Osteocyte (in vitro differentiated cells): ENCODE measurements around the gene RNF217. TPM values are rescaled to one million over a fixed set of nuclear protein-coding genes. Genes with fewer than 3 reads are reported as not detected.

Experiments used
- DNase-seq: peaks from one replicate; pipeline ENCODE4 v3.0.0; 2021; ENCODE audit warnings: mixed read lengths; ENCODE audit not compliant: unreplicated experiment; ENCODE audit errors: extremely low spot score
- H3K27ac Mint-ChIP-seq: one replicate; pipeline ENCODE4 v1.8.0; 2021; ENCODE audit warnings: mild to moderate bottlenecking, mixed read lengths; ENCODE audit not compliant: unreplicated experiment
- H3K27me3 Mint-ChIP-seq: one replicate; pipeline ENCODE4 v1.8.0; 2021; ENCODE audit warnings: mixed read lengths; ENCODE audit not compliant: unreplicated experiment
- H3K36me3 Mint-ChIP-seq: one replicate; pipeline ENCODE4 v1.8.0; 2021; ENCODE audit warnings: mixed read lengths; ENCODE audit not compliant: unreplicated experiment
- H3K4me1 Mint-ChIP-seq: one replicate; pipeline ENCODE4 v1.8.0; 2021; ENCODE audit warnings: mixed read lengths; ENCODE audit not compliant: unreplicated experiment
- H3K4me3 Mint-ChIP-seq: one replicate; pipeline ENCODE4 v1.8.0; 2021; ENCODE audit warnings: mild to moderate bottlenecking, moderate library complexity, mixed read lengths; ENCODE audit not compliant: unreplicated experiment
- H3K9me3 Mint-ChIP-seq: one replicate; pipeline ENCODE4 v1.8.0; 2021; ENCODE audit warnings: mixed read lengths; ENCODE audit not compliant: unreplicated experiment
- CTCF ChIP-seq: fragments of 200-600 bp; sonication (generic); IDR thresholded peaks from 2 replicates; pipeline ENCODE4 v1.5.0; 2021; ENCODE audit warnings: antibody characterized with exemption, mild to moderate bottlenecking, moderate library complexity
- total RNA-seq: library from RNA; stranded (reverse); gene quantifications from 2 replicates; pipeline ENCODE4 v1.2.1, GENCODE V29; 2021

The RNF217 gene
- total RNA-seq, 1 donor from 2014 or later = 75.7 TPM

- H3K4me3 Mint-ChIP-seq = no peak overlapping the region
- H3K36me3 Mint-ChIP-seq = no peaks in the 10 kb centered on the region
- peaks cover 60% of the 10 kb centered on the region for H3K4me1 Mint-ChIP-seq
- DNase-seq = no peak
- peak overlapping the region; percentile 93 for H3K27ac Mint-ChIP-seq
- TF ChIP-seq CTCF = no peak
- H3K27me3 Mint-ChIP-seq = no peaks in the 10 kb centered on the region
- no peaks in the 10 kb centered on the region for H3K9me3 Mint-ChIP-seq
These were observed 139.4 kb downstream of the RNF217 start for GRCh38 chr6:125101631-125102030.

DNA sequence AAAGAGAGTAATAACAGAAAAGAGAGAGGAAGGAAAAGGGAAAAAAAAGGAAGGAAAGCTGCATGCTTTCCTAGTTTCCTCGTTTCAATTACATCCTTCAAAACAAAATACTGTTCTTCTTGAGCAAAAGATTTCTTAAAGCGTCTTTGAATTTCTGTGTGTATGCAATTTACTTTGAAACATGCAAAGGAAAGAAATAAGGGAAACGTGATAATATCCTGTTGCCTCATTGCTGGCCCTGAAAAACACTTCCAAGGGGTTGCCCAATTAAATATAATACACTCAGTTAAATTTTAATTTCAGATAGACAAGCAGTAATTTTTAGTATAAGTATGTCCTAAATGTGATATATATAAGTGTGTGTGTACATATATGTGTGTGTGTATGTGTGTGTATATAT, 140.2 kb downstream of the RNF217 start:
- Mint-ChIP-seq H3K27me3 (no peaks in the 10 kb centered on the region), H3K4me3 (no peak overlapping the region), H3K36me3 (no peaks in the 10 kb centered on the region), H3K9me3 (peaks cover 4% of the 10 kb centered on the region), H3K4me1 (peaks cover 60% of the 10 kb centered on the region), H3K27ac (peak overlapping the region; percentile 93)
- no peak for TF ChIP-seq CTCF
- DNase-seq = no peak

DNA sequence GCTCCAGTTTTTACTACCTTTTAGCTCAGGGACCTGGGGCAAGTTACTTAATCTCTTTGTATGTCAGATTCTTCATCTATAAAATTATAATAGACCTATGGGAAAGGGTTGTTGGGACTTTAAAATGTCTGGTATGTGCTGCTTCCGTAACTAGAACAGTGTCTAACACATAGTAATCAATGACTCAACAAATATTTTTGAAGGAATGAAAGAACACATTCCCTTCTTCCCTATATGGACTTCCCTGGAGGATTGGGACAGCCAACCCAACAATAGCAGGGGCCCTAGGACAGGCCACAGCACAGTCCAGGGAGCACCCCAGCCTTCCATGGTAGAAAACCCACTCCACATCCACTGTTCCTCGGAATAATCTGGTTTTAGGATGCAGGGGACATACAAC, 140.7 kb downstream of the RNF217 start:
- Mint-ChIP-seq H3K9me3 (peaks cover 7% of the 10 kb centered on the region), H3K4me3 (peak overlapping the region; percentile 33), H3K4me1 (peaks cover 60% of the 10 kb centered on the region), H3K27me3 (no peaks in the 10 kb centered on the region), H3K36me3 (no peaks in the 10 kb centered on the region), H3K27ac (peak overlapping the region; percentile 93)
- DNase-seq = no peak
- no peak for TF ChIP-seq CTCF

DNA sequence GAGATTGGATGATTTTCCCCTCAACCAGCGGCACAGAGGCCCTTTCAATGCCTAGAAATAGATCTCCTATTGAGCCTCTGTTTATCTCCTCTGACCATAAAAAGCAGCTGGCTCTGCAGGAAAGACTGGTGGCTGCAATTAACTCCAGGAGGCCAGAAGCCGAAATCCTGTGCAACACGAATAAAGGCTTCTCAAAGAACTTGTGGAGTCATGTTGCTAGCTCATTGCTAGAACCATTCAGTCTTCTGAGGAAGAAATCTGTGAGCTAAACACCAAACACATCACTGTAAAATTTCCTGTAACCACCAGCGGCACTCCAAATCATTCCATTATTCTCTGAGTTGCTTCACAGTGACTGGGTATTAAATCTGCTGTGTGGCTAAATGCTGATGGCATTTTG, 142.2 kb downstream of the RNF217 start:
- no peaks in the 10 kb centered on the region for H3K27me3 Mint-ChIP-seq
- H3K27ac Mint-ChIP-seq = peak overlapping the region; percentile 93
- no peak for TF ChIP-seq CTCF
- peak overlapping the region; percentile 19 for H3K4me3 Mint-ChIP-seq
- no peak for DNase-seq
- H3K9me3 Mint-ChIP-seq = peaks cover 19% of the 10 kb centered on the region
- peaks cover 53% of the 10 kb centered on the region for H3K4me1 Mint-ChIP-seq
- peaks cover 3% of the 10 kb centered on the region for H3K36me3 Mint-ChIP-seq

DNA sequence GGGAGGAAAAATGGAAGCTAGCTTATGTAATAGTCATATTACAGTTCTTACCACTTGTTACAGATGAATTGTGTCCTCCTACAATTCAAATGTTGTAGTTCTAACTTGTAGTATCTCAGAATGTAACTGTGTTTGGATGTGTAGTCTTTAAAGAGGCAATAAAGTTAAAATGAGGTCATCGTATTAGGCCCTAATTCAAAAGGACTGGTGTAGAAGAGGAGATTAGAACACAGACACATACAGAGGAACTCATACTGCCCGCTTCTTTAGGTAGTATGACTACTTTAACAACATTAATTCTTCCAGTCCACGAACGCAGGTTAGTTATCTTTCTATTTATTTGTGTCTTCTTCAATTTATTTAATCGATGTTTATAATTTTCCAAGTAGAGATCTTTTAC, 144.8 kb downstream of the RNF217 start:
- H3K9me3 Mint-ChIP-seq = peaks cover 42% of the 10 kb centered on the region

More for the DNA sequence above, 144.8 kb downstream of the RNF217 start:
- TF ChIP-seq CTCF = no peak
- Mint-ChIP-seq H3K27me3 (no peaks in the 10 kb centered on the region), H3K36me3 (peaks cover 24% of the 10 kb centered on the region), H3K4me3 (no peak overlapping the region), H3K27ac (no peak overlapping the region), H3K4me1 (peaks cover 31% of the 10 kb centered on the region)
- DNase-seq = no peak
